Activated T-cell treated with anti-CD3 and anti-CD28 coated beads, Interleukin-2, amount 50 U/mL, for 4 hours (primary cell): ENCODE data around the gene SCAMP4. TPM values are rescaled to one million over a fixed set of nuclear protein-coding genes. Genes with fewer than 3 reads are reported as not detected.

Source experiments
- ATAC-seq, 2 donors: fragments of 200-7000 bp; cut with Tn5 transposase; one replicate each; pipeline ENCODE4 v1.10.0; 2021
- DNase-seq: peaks from one replicate; pipeline ENCODE4 v3.0.0-alpha.2; 2020
- H3K27me3 Mint-ChIP-seq: one replicate; pipeline ENCODE4 v1.8.0; 2021; ENCODE audit warnings: low read depth, mixed read lengths
- H3K36me3 Mint-ChIP-seq: one replicate; pipeline ENCODE4 v1.8.0; 2022; ENCODE audit warnings: mixed read lengths; ENCODE audit not compliant: insufficient read depth
- H3K4me1 Mint-ChIP-seq: one replicate; pipeline ENCODE4 v1.8.0; 2021; ENCODE audit warnings: low read depth, mixed read lengths
- H3K4me3 Mint-ChIP-seq: one replicate; pipeline ENCODE4 v1.8.0; 2021; ENCODE audit warnings: mild to moderate bottlenecking, moderate library complexity, mixed read lengths
- H3K9me3 Mint-ChIP-seq: one replicate; pipeline ENCODE4 v1.8.0; 2021; ENCODE audit warnings: mixed read lengths
- total RNA-seq, 3 donors: library from RNA; stranded (reverse); gene quantifications; one replicate each; pipeline ENCODE4 v1.2.1, GENCODE V29; 2021

SCAMP4 gene
- total RNA-seq, 3 donors from 2014 or later = 37.2 to 40.3 (median 39.4) TPM

GRCh38 chr19:1970806-1971502, 65.8 kb downstream of the SCAMP4 start:
- peaks cover 8% of the 10 kb centered on the region for H3K36me3 Mint-ChIP-seq
- DNase-seq (no peak), ATAC-seq (no peak)
- no peaks in the 10 kb centered on the region for H3K9me3 Mint-ChIP-seq
- peaks cover 20% of the 10 kb centered on the region for H3K4me1 Mint-ChIP-seq
- H3K27me3 Mint-ChIP-seq = no peaks in the 10 kb centered on the region
- no peak overlapping the region for H3K4me3 Mint-ChIP-seq

- no peak for DNase-seq
- Mint-ChIP-seq H3K4me1 (peaks cover 8% of the 10 kb centered on the region), H3K27me3 (no peaks in the 10 kb centered on the region), H3K4me3 (no peak overlapping the region), H3K9me3 (no peaks in the 10 kb centered on the region), H3K36me3 (peaks cover 7% of the 10 kb centered on the region)
- ATAC-seq = no peak
Measured at GRCh38 chr19:1974381-1975161, 69.4 kb downstream of the SCAMP4 start.

DNA sequence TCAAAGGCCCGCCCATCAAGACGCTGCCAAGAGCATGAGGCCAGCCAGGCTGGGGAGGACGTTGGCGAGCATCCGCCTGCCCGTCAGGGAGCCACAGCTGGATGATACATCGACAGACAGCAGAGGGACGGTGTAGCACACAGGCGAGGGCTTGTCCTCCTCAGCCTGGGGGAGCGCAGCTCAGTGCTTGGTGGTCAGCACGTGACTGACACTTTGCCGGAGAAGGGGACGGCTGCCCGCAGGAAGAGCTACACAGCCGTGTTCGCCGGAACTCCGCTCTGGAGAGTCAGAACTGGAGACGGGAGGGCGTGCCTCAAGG, 69.9 kb downstream of the SCAMP4 start:
- peaks cover 8% of the 10 kb centered on the region for H3K4me1 Mint-ChIP-seq
- H3K36me3 Mint-ChIP-seq = peaks cover 7% of the 10 kb centered on the region
- H3K27me3 Mint-ChIP-seq = no peaks in the 10 kb centered on the region
- no peak for ATAC-seq
- DNase-seq = no peak
- H3K4me3 Mint-ChIP-seq = no peak overlapping the region
- H3K9me3 Mint-ChIP-seq = no peaks in the 10 kb centered on the region

Other genes with a start within 250 kb of the SCAMP4 start
- not detected for gene ONECUT3, start 151.9 kb upstream of the SCAMP4 start, total RNA-seq
- gene ATP8B3, start 93.1 kb upstream of the SCAMP4 start, total RNA-seq = under 1 TPM; 0.37 to 0.66 (median 0.43) TPM
- gene REXO1, start 56.9 kb upstream of the SCAMP4 start, total RNA-seq = 10 to 100 TPM; 91.5 to 95.0 (median 94.4) TPM
- 10 to 100 TPM; 64.0 to 71.0 (median 69.1) TPM for gene KLF16, start 41.8 kb upstream of the SCAMP4 start, total RNA-seq
- gene ABHD17A, start 19.9 kb upstream of the SCAMP4 start, total RNA-seq = 100 to 1,000 TPM; 109 to 135 (median 117) TPM
- gene ADAT3, start within 50 bp of the SCAMP4 start, total RNA-seq = 1 to 10 TPM; 7.3 to 7.8 (median 7.7) TPM
- gene CSNK1G2, start 35.8 kb downstream of the SCAMP4 start, total RNA-seq = 10 to 100 TPM; 52.7 to 60.6 (median 59.0) TPM
- 10 to 100 TPM; 12.6 to 17.2 (median 14.4) TPM for gene BTBD2, start 110.3 kb downstream of the SCAMP4 start, total RNA-seq
- 100 to 1,000 TPM; 122 to 130 (median 128) TPM for gene MKNK2, start 145.8 kb downstream of the SCAMP4 start, total RNA-seq
- 100 to 1,000 TPM; 128 to 137 (median 137) TPM for gene MOB3A, start 190.9 kb downstream of the SCAMP4 start, total RNA-seq
- gene IZUMO4, start 191.5 kb downstream of the SCAMP4 start, total RNA-seq = 1 to 10 TPM; 3.4 to 4.6 (median 4.2) TPM
- gene AP3D1, start 246.2 kb downstream of the SCAMP4 start, total RNA-seq = 100 to 1,000 TPM in 2 of 3 donors, 10 to 100 TPM in 1; 91.9 to 109 (median 108) TPM